Lower leg skin (tissue), 3 donors: ENCODE results near the gene RLF.

ENCODE experiments used
- CTCF ChIP-seq, 3 donors: fragments of 450-650 bp; IDR thresholded peaks; one replicate each; pipeline ENCODE4 v1.5.1; 2016; ENCODE audit warnings: antibody characterized with exemption in 3 of 3, mild to moderate bottlenecking in 3 of 3, moderate library complexity in 2 of 3
- POLR2A ChIP-seq, 2 donors: fragments of 450-650 bp; IDR thresholded peaks; one replicate each; pipeline ENCODE4 v1.6.1; 2016 to 2017; ENCODE audit warnings: antibody characterized with exemption in 2 of 2, mild to moderate bottlenecking in 1 of 2, moderate library complexity in 1 of 2

- TF ChIP-seq CTCF (IDR thresholded peaks at IDR 0.05) (no peak), POLR2A (IDR thresholded peaks at IDR 0.05) (no peak)
These were observed 9.8 kb downstream of the RLF start for GRCh38 chr1:40171036-40171435.
